RPMI8226 (cell line): ENCODE data around the gene SDK1.
"Not testable (repeated sequence)": the region's sequence is repeated elsewhere in the genome, so short reads cannot be mapped to it uniquely, and the experiment has no call there.

Experiments
- DNase-seq: peaks from one replicate; pipeline ENCODE4 v3.0.0-alpha.2; 2015

SDK1 gene

DNA sequence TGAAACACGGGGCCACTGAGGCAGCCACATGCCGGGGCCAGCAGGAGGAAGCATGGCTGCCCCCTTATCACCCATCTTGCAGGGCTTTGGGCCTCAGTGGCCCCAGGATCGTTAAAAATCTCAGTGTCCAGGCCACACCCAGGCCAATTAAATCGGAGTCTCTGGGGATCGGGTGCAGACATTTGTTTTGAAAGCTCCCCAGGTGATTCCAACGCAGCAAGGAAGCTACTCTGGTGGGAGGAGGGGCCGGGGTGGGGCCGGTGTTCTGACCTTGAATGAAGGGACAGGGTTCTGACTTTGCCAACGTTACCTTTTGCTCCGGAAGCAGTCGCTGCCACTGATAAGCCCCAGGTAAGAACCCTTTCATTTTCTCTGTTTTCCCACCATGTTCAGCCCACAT lies 968.7 kb downstream of the SDK1 start:
- no peak for DNase-seq

GRCh38 chr7:4270268-4270667 lies 969.2 kb downstream of the SDK1 start:
- DNase-seq: no peak

DNA sequence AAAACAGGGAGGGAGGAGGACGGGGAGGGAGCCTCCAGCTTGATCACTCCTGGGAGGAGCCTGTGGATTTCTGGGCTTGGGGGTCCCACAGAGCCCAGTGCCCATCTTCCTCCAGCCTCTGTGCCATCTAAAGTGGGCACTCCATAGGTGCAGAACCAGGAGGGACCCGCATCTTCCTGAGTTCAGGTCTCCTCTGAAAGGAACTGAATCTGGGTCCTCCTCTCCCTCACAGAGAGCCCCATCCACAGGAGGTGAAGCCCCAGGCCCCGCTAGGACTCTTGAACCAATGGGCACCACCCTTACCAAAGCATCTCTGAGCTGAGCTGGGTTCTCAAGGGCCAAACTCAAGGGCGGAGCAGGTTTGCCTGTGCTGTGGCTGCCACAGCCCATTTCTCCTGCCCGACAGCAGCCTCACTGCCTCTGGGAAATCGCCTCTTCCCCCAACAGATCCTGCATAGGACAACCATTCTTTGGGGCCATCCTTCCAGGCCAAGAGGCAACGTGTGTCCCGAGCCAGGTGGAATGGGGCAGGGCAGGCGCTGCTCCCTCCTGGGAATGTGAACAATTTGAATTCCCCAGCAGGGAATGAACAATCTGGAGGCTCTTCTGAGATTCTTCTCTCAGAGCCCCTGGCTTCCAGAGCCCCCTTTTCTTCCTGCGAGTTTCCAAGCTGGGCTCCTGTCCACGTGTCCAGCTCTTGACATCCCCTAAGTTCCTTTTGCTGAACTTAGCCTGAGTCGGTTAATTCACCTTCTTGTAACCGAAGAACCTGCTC lies 970.1 kb downstream of the SDK1 start:
- DNase-seq: no peak

GRCh38 chr7:4271716-4272015 lies 970.6 kb downstream of the SDK1 start:
- no peak for DNase-seq

GRCh38 chr7:4272141-4272540 lies 971.1 kb downstream of the SDK1 start:
- DNase-seq: no peak

DNA sequence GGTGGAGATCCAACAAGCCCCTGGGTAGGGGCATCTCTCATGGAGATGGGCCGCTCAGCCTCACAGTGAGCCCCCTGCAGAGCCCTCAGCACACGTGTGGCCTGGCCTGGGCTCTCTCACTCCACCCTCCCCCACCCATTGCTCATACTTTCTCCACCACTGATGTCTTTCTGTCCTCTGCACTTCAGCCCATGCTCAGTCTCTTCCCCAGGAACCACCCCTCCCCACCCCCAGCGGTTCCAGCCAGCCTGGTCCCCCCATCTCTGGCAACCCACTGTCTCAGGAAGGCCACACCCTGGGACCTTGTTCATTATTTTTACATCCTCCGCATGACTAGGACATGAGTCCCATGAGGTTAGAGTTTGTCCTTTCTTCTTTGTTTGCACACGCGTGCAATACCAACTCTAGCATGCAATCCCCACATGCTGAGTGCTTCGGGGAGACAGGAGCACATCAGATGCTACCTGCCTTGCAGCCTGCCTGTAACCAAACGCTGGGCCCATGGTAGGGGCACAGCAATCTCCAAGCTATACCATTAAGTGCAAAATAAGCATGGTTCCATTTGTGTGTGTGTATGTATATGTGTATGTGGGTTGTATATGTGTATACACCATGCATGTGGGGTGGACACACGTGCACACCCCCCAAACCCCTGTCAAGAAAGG lies 972.6 kb downstream of the SDK1 start:
- no peak for DNase-seq

DNA sequence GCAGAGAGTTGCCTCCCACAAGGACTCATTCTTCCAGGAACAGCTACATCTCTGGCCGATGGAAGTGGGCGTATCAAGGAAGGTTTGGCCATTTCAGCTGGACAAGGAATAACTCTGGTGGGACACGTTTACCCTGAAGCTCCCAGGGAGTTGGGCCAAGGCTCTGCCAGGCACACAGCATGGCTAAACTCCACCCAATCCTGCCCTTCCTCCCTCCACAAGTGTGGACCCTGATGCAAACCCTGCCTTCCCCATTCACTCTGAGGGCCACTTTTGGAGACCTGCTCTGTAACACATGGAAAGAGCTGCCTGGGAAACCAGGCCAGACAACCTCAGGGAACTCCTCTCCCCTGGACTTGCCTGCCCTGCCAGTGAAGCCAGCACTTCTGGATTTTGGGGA lies 973.2 kb downstream of the SDK1 start:
- DNase-seq: no peak

- no peak for DNase-seq
These were observed 976.9 kb downstream of the SDK1 start for GRCh38 chr7:4277936-4278335.

GRCh38 chr7:4279216-4279615 lies 978.2 kb downstream of the SDK1 start:
- no peak for DNase-seq

- DNase-seq: no peak
These were observed 980.4 kb downstream of the SDK1 start for GRCh38 chr7:4281231-4281993.

GRCh38 chr7:4282434-4283223 lies 981.6 kb downstream of the SDK1 start:
- no peak for DNase-seq

GRCh38 chr7:4286351-4286750 lies 985.3 kb downstream of the SDK1 start:
- no peak for DNase-seq

DNA sequence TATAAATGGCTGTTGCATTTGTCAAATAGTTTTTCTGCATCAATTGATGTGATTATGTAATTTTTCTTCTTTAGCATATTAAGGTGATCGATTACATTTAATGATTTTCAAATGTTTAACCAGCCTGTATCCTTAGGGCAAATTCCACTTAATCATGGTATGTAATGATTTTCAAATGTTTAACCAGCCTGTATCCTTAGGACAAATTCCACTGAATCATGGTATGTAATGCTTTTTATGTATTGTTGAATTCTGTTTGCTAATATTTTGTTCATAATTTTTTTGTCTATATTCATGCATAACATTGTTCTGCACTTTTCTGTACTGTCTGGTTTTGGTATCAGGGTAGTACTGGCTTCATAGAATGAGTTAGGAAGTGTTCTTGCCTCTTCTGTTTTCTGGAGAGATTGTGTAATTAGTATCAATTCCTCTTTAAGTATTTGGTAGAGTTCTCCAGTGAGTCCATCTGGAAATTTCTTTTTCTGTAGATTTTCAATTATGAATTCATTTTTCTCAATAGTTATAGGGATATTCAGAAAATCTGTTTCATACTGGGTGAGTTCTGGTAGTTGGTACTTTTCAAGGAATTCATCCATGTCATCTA lies 987.8 kb downstream of the SDK1 start:
- no peak for DNase-seq

- DNase-seq: no peak
These were observed 996.3 kb downstream of the SDK1 start for GRCh38 chr7:4297165-4297917.

- DNase-seq: no peak
These were observed 996.8 kb downstream of the SDK1 start for GRCh38 chr7:4297918-4298219.

- no peak for DNase-seq
These were observed 998.4 kb downstream of the SDK1 start for GRCh38 chr7:4299431-4299830.

- no peak for DNase-seq
These were observed 1001.3 kb downstream of the SDK1 start for GRCh38 chr7:4302203-4302905.

GRCh38 chr7:4307316-4308204 lies 1006.5 kb downstream of the SDK1 start:
- DNase-seq: no peak

DNA sequence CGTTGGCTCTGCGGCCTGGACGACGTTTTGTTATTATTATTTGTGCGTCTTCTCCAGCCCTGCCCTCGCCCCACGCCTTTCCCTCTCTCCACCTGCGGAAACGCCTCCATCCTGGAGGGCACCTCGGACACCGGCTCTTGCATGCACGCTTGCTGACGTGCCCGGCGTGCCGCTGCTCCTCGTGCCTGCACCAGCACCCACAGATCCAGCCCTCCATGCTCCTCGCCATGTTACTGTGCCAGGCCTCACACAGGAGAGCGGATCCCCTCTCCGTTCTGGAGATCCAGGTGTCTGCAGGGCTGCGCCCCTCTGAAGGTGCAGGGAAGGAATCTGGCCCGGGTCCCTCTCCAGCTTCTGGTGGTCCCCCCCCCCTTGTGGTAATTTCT lies 1007.1 kb downstream of the SDK1 start:
- no peak for DNase-seq

- DNase-seq: not testable (repeated sequence)
These were observed 1012.9 kb downstream of the SDK1 start for GRCh38 chr7:4313911-4314310.

DNA sequence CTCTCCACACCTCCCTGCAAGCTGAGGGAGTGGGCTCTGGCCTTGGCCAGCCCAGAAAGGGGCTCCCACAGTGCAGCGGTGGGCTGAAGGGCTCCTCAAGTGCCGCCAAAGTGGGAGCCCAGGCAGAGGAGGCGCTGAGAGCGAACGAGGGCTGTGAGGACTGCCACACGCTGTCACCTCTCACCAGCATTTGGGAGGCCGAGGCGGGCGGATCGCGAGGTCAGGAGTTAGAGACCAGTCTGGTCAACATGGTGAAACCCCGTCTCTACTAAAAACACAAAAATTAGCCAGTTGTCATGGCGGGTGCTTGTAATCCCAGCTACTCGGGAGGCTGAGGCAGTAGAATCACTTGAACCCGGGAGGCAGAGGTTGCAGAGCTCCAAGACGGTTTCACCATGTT lies 1013.3 kb downstream of the SDK1 start:
- not testable (repeated sequence) for DNase-seq
